ENCODE measurements around the gene PTGS1. TPM values are rescaled to one million over a fixed set of nuclear protein-coding genes. Genes with fewer than 3 reads are reported as not detected.

Gene PTGS1
- total RNA-seq, 3 donors from 2014 or later (not counting 1 experiment from before 2014, with no cell fraction given) = 2.1 to 11.3 (median 9.2) TPM

DNA sequence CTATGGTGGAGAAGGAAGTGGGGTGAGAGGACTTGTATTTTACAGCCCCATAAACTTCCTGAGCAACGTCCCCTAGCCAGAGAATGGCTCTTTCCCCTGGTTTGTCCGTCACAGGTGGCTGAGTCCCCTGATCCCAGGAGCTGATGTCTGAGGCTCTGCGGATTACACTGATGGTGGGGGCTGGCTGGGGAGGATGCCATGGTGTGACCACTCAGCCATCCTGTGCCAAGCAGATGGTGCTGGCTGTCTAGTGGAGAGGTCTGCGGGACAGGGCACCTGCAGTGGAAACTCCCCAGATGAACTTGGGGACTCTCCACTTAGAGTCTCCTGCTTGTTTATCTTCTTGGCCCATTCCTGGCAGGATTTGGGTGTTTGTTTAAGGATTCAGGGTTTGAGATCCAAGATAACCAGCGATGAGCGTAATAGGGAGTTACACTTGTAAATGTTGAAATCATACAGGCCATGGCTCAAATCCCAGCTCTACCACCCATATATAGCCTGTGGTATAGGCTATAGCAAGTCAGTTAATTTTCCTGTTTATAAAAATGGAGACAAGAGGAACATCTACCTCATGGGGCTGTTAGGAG is 4.7 kb upstream of the PTGS1 start:
- no peaks in the 10 kb centered on the region for H3K36me3 Mint-ChIP-seq
- Histone ChIP-seq H3K4me3 (ENCODE audit: low read length) (no peak overlapping the region), H3K4me1 (ENCODE audit: control insufficient read depth, insufficient read depth, low read length) (peaks cover 10% of the 10 kb centered on the region), H3K36me3 (ENCODE audit: control insufficient read depth, insufficient read depth, low read length) (no peaks in the 10 kb centered on the region), H3K9me3 (ENCODE audit: control insufficient read depth, insufficient read depth, low read length) (no peaks in the 10 kb centered on the region), H3K27me3 (ENCODE audit: control insufficient read depth, insufficient read depth, low read length) (no peaks in the 10 kb centered on the region), H3K27ac (ENCODE audit: low read length) (no peak overlapping the region)
- H3K4me1 Mint-ChIP-seq = peaks cover 13% of the 10 kb centered on the region in 2 donors
- no peak for ATAC-seq
- H3K27ac Mint-ChIP-seq = no peak overlapping the region
- DNase-seq = no peak
- intact Hi-C loops (cut with micrococcal nuclease) = no loop called here
- WGBS (ENCODE audit: insufficient coverage) = 88% methylated on average over 4 of the region's 6 CpGs
- no peaks in the 10 kb centered on the region for H3K9me3 Mint-ChIP-seq
- TF ChIP-seq, protein P1, sequence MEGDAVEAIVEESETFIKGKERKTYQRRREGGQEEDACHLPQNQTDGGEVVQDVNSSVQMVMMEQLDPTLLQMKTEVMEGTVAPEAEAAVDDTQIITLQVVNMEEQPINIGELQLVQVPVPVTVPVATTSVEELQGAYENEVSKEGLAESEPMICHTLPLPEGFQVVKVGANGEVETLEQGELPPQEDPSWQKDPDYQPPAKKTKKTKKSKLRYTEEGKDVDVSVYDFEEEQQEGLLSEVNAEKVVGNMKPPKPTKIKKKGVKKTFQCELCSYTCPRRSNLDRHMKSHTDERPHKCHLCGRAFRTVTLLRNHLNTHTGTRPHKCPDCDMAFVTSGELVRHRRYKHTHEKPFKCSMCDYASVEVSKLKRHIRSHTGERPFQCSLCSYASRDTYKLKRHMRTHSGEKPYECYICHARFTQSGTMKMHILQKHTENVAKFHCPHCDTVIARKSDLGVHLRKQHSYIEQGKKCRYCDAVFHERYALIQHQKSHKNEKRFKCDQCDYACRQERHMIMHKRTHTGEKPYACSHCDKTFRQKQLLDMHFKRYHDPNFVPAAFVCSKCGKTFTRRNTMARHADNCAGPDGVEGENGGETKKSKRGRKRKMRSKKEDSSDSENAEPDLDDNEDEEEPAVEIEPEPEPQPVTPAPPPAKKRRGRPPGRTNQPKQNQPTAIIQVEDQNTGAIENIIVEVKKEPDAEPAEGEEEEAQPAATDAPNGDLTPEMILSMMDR (IDR thresholded peaks at IDR 0.05) = no peak
- no peaks in the 10 kb centered on the region for H3K27me3 Mint-ChIP-seq (ENCODE audit: low read depth in 2 of 2)
- H3K4me3 Mint-ChIP-seq = no peak overlapping the region

DNA sequence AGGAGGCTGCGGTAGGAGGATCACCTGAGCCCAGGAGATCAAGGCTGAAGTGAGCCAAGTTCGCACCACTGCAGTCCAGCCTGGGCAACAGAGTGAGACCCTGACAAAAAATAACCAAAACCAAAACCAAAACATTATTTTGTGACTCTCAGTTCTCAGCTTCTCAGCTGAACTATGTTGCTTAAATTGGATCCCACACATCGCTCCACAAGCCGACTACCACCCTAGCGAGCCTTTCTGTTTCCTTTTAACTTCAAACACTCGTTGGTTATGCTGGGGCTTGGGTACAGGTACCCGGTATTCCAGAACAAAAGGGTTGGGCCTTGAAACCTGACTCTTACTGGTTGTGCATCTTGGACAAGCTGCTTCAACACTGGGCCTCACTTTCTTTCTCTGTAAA is 3.8 kb upstream of the PTGS1 start:
- intact Hi-C loops (cut with micrococcal nuclease) = no loop called here
- TF ChIP-seq, protein P1 (IDR thresholded peaks at IDR 0.05) = no peak
- no peaks in the 10 kb centered on the region for H3K36me3 ChIP-seq (ENCODE audit: control insufficient read depth, insufficient read depth, low read length)
- no peak for DNase-seq
- H3K27me3 Mint-ChIP-seq (ENCODE audit: low read depth in 2 of 2) = peaks cover 0 to 3% of the 10 kb centered on the region in 2 donors
- ATAC-seq = no peak
- no peaks in the 10 kb centered on the region for H3K9me3 Mint-ChIP-seq
- no peak overlapping the region for H3K4me3 Mint-ChIP-seq
- no peak overlapping the region for H3K27ac Mint-ChIP-seq
- H3K4me1 ChIP-seq (ENCODE audit: control insufficient read depth, insufficient read depth, low read length) = peaks cover 17% of the 10 kb centered on the region
- no peaks in the 10 kb centered on the region for H3K36me3 Mint-ChIP-seq
- WGBS (ENCODE audit: insufficient coverage) = 93% methylated on average over 7 of the region's 7 CpGs
- peaks cover 16 to 17% of the 10 kb centered on the region in 2 donors for H3K4me1 Mint-ChIP-seq
- no peak overlapping the region for H3K27ac ChIP-seq (ENCODE audit: low read length)
- H3K4me3 ChIP-seq (ENCODE audit: low read length) = no peak overlapping the region
- no peaks in the 10 kb centered on the region for H3K27me3 ChIP-seq (ENCODE audit: control insufficient read depth, insufficient read depth, low read length)
- H3K9me3 ChIP-seq (ENCODE audit: control insufficient read depth, insufficient read depth, low read length) = no peaks in the 10 kb centered on the region

DNA sequence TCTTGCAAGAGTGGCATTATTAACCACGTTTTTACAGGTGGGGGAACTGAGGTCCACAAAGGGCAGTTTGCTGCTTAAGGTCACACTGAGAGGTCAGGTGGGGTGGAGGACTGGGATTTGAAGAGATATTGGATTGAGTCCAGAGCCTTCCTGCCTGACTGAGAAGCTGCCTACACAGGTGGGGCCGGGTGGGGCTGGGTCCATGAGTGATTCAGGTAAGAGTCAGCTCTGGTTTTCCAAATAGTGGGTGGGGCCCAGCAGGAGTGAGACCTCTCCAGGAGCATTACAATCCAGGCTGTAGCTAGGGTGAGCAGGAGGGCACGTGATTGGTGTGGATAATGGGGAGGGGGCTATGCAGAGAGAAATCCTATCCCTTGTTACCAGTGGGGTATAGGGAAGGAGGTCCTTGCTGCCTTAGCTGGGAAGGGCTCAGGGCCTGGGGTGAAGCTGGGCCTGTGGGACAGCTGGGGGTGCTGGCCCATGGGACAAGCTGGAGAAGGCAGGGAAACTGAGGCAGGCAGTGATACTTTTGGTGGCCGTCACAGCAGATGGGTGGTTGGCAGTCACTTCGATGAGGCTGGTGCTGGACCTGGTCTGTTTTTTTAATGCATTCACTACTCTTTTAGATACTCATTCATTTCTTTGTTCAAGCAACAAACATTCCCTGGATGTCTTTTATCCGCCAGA is 2.9 kb upstream of the PTGS1 start:
- no peaks in the 10 kb centered on the region for H3K9me3 Mint-ChIP-seq
- TF ChIP-seq, protein P1 (IDR thresholded peaks at IDR 0.05) = no peak
- no peak overlapping the region for H3K27ac Mint-ChIP-seq
- ATAC-seq = no peak
- no peak for DNase-seq
- peaks cover 17% of the 10 kb centered on the region for H3K4me1 ChIP-seq (ENCODE audit: control insufficient read depth, insufficient read depth, low read length)
- H3K27ac ChIP-seq (ENCODE audit: low read length) = no peak overlapping the region
- H3K36me3 ChIP-seq (ENCODE audit: control insufficient read depth, insufficient read depth, low read length) = no peaks in the 10 kb centered on the region
- H3K4me3 Mint-ChIP-seq = no peak overlapping the region
- no peaks in the 10 kb centered on the region for H3K27me3 ChIP-seq (ENCODE audit: control insufficient read depth, insufficient read depth, low read length)
- no peaks in the 10 kb centered on the region for H3K9me3 ChIP-seq (ENCODE audit: control insufficient read depth, insufficient read depth, low read length)
- H3K36me3 Mint-ChIP-seq = no peaks in the 10 kb centered on the region
- H3K4me1 Mint-ChIP-seq = peaks cover 16 to 17% of the 10 kb centered on the region in 2 donors
- intact Hi-C loops (cut with micrococcal nuclease) = no loop called here
- H3K27me3 Mint-ChIP-seq (ENCODE audit: low read depth in 2 of 2) = peaks cover 3 to 11% of the 10 kb centered on the region in 2 donors
- WGBS (ENCODE audit: insufficient coverage) = 93% methylated on average over 6 of the region's 6 CpGs
- H3K4me3 ChIP-seq (ENCODE audit: low read length) = no peak overlapping the region

Data from natural killer cell (primary cell).